H1 (cell line): ENCODE data around the gene HNRNPAB. TPM values are rescaled to one million over a fixed set of nuclear protein-coding genes. Genes with fewer than 3 reads are reported as not detected.

Experiments used
- CHD7 ChIP-seq: fragments of 300-600 bp; sonication (generic); IDR thresholded peaks from 2 replicates; pipeline ENCODE4 v1.7.1; 2012; ENCODE audit warnings: low read length, moderate library complexity, mild to moderate bottlenecking, inconsistent platforms; ENCODE audit not compliant: insufficient replicate concordance
- CREB1 ChIP-seq: IDR thresholded peaks from 2 replicates; pipeline ENCODE4 v1.6.1; 2012; ENCODE audit warnings: inconsistent platforms
- MAX ChIP-seq: IDR thresholded peaks from 2 replicates; pipeline ENCODE4 v1.6.1; 2012; ENCODE audit warnings: inconsistent platforms
- POLR2A ChIP-seq, 2 experiments: IDR thresholded peaks; 1 replicate in 1 of 2; 2 replicates in 1 of 2; pipeline ENCODE4 v1.6.1; 2011; ENCODE audit warnings: low read depth in 2 of 2, low read length in 2 of 2, mild to moderate bottlenecking in 2 of 2; ENCODE audit errors: control extremely low read depth in 1 of 2
- POLR2AphosphoS5 ChIP-seq: IDR thresholded peaks from 2 replicates; pipeline ENCODE4 v1.6.1; 2011; ENCODE audit warnings: low read depth, low read length
- RFX5 ChIP-seq: IDR thresholded peaks from 2 replicates; pipeline ENCODE4 v1.6.1; 2011; ENCODE audit warnings: low read depth, low read length, improper control_type of control experiment, borderline replicate concordance
- polyA plus RNA-seq, 7 experiments: library from polyadenylated mRNA; depleted of rRNA in 3 of 7; stranded (reverse) in 5 of 7; unstranded in 2 of 7; fragments of >200 nt in 5 of 7; fragments of 200-250 nt in 2 of 7; gene quantifications; 1 replicate in 5 of 7; 2 replicates in 1 of 7; 4 replicates in 1 of 7; pipeline versions ENCODE4 v1.2.1 to v1.2.3, GENCODE V29; 2011 to 2013; ENCODE audit warnings: missing spikeins in 2 of 7, mixed read lengths in 2 of 7
- total RNA-seq: library from RNA; stranded (reverse); fragmentation: NEBNext Ultra II Directional; extraction: Animal tissue kit (Norgen Biotek cat#: 25700); gene quantifications from 2 replicates; pipeline ENCODE4 v1.2.1, GENCODE V29; 2021

HNRNPAB gene
- total and polyA plus RNA-seq, 2 of the 8 experiments (the other 6 are each of a cell fraction or from before 2014, with no cell fraction given), result 373 to 563 TPM

- TF ChIP-seq CHD7 (no peak), POLR2A (IDR thresholded peaks at IDR 0.05; ENCODE audit: control extremely low read depth in 1 of 2, low read depth in 2 of 2, low read length in 2 of 2) (peak; percentile 47 to 84), CREB1 (no peak), RFX5 (no peak), MAX (no peak), POLR2AphosphoS5 (peak; percentile 86)
Measured at GRCh38 chr5:178214160-178214803, 9.9 kb downstream of the HNRNPAB start (continued).
